HG02938 (cell line): Measurements from ENCODE around the gene DHX34.

Experiments used
- ATAC-seq: cut with Tn5 transposase; IDR thresholded peaks from one replicate; pipeline ENCODE4 v1.9.1; 2021; ENCODE audit warnings: mild to moderate bottlenecking, moderate library complexity; ENCODE audit not compliant: unreplicated experiment

Gene DHX34

GRCh38 chr19:47416643-47416985 is 67.5 kb downstream of the DHX34 start:
- ATAC-seq: no peak

- no peak for ATAC-seq
Observed at GRCh38 chr19:47417107-47417745, 68.1 kb downstream of the DHX34 start.

- ATAC-seq: no peak
Observed at GRCh38 chr19:47417746-47418691, 68.9 kb downstream of the DHX34 start.

GRCh38 chr19:47418692-47419029 is 69.5 kb downstream of the DHX34 start:
- no peak for ATAC-seq

GRCh38 chr19:47419030-47419783 is 70.1 kb downstream of the DHX34 start, which contains the start of gene MEIS3:
TSS of gene MEIS3 (minus strand) at chr19:47419527. CDS start at chr19:47419081, 446 bp downstream.
- no peak for ATAC-seq

- no peak for ATAC-seq
Observed at GRCh38 chr19:47419789-47420188, 70.7 kb downstream of the DHX34 start.

GRCh38 chr19:47421244-47421786 is 72.2 kb downstream of the DHX34 start:
- no peak for ATAC-seq

- ATAC-seq: no peak
Observed at GRCh38 chr19:47421844-47422395, 72.8 kb downstream of the DHX34 start.

- no peak for ATAC-seq
Observed at GRCh38 chr19:47422417-47423163, 73.5 kb downstream of the DHX34 start.

- no peak for ATAC-seq
Observed at GRCh38 chr19:47423203-47423882, 74.2 kb downstream of the DHX34 start.

GRCh38 chr19:47427241-47428176 is 78.4 kb downstream of the DHX34 start:
- ATAC-seq: no peak

GRCh38 chr19:47428177-47428894 is 79.2 kb downstream of the DHX34 start:
- ATAC-seq: no peak

- no peak for ATAC-seq
Observed at GRCh38 chr19:47429140-47429793, 80.2 kb downstream of the DHX34 start.

GRCh38 chr19:47430041-47430802 is 81.1 kb downstream of the DHX34 start:
- ATAC-seq: no peak

- no peak for ATAC-seq
Observed at GRCh38 chr19:47432091-47432490, 83.0 kb downstream of the DHX34 start.
